Loucy (cell line): ENCODE data around the gene LNP1.

Experiments
- CTCF ChIP-seq: fragments of 200-600 bp; sonication (generic); conservative IDR thresholded peaks from 2 replicates; pipeline ENCODE4 v1.5.1; 2014; ENCODE audit warnings: mild to moderate bottlenecking, antibody characterized with exemption, low read length
- EZH2phosphoT487 ChIP-seq: fragments of 200-600 bp; IDR thresholded peaks from 2 replicates; pipeline ENCODE4 v1.6.1; 2018; ENCODE audit warnings: antibody characterized with exemption, mild to moderate bottlenecking, moderate library complexity, borderline replicate concordance

GRCh38 chr3:100482176-100482575 is 80.8 kb downstream of the LNP1 start:
- TF ChIP-seq EZH2phosphoT487: no peak
- no peak for TF ChIP-seq CTCF
